ENCODE results near the gene VSIG2.
"Not testable (repeated sequence)": the region's sequence is repeated elsewhere in the genome, so short reads cannot be mapped to it uniquely, and the experiment has no call there.

VSIG2 gene, protein sequence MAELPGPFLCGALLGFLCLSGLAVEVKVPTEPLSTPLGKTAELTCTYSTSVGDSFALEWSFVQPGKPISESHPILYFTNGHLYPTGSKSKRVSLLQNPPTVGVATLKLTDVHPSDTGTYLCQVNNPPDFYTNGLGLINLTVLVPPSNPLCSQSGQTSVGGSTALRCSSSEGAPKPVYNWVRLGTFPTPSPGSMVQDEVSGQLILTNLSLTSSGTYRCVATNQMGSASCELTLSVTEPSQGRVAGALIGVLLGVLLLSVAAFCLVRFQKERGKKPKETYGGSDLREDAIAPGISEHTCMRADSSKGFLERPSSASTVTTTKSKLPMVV

DNA sequence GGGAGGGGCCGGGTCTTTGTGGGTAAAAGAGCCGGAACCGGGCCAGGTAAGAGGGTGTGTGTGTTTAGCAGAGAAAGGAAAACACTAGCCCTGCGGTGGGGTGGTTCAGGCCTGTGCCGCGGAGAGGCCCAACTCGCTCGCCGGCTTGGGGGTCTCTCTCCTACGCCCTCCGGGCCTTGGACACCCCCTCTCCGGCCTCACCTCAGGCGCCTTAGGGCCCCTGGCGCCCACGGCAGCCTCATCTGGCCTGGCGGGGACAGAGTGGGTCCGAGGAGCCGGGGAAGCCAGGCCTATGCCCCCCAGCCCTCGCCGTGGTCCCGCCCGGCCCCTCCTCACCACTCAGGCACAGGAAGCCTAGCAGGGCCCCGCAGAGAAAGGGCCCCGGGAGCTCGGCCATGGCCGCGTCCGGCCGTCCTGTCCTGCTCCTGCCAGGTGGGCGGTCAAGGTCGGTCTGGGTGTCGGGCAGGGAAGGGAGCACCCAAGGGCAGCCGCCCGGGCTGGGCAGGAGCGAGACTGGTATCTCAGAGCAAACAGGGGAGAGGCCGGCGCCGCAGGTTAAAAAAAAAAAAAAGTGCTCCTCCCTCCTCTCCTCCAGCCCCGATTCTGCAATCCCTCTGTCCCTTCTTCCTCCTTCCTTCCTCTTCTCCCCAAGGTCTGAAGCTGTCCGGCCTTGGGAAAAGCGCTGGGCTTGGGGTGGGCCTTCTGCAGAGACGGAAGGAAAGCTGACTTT lies at the start of gene VSIG2:
Gene VSIG2 (minus strand): TSS at position 515 of the 730 bp plus-strand sequence. CDS start 118 bp downstream, at position 397.
- FAIRE-seq, result no peak

DNA sequence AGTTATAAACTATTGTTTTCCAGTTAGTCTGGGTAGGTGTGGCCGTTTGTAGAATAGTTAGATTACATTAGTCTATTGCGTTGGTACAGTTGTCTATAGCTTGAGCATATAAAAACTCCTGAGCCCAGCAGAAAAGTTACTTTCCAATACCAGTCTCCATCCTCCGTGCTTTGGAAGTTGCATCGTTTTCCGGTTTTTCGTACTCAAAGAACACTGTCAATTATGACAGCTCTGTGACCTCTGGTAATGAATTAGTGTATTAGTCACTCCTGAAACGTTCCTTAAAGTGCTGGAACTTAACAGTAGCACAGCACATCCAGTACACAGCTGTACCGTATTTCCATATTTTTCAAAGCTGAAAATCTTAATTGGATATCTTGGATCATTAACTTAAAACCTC lies 49.0 kb upstream of the VSIG2 start:
- FAIRE-seq, result no peak

DNA sequence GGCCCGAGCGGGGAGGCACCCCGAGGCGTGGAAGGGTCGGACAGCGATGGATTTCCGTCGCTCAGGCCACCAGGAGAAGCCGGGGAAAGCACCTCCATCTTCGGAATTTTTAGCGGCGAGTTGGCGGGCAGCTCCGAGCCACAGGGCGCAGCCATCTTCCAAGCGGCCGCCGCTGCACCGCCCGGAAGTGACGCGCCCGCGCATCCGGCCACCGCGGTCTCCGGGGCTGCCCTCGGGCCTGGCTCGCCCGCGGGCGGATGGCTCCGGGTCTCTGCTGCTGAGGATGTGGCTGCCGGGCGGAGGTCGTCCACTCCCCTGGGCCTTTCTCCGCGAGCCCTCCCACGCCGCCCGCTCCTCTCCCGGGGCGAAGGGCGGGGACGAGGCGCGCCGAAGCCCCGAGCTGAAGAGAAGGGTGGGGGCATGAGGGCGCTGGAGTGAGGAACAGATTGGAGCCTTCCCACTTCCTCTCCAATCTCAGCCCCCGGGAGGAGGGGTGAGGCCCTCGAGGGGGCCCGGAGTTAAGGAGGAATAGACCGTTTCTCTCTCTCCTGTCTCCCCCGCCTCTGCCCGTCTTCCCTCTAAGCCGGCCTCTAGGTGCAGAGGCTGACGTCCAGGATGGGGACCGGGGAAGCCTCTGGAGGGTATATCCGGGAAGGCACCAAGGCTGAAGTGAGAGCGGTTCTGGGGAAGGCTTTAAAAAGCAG lies 48.3 kb upstream of the VSIG2 start, which contains the start of gene MSANTD2:
Gene MSANTD2 (minus strand): TSS at position 181 of the 704 bp plus-strand sequence. CDS start 26 bp downstream, at position 155.
- no peak for FAIRE-seq

DNA sequence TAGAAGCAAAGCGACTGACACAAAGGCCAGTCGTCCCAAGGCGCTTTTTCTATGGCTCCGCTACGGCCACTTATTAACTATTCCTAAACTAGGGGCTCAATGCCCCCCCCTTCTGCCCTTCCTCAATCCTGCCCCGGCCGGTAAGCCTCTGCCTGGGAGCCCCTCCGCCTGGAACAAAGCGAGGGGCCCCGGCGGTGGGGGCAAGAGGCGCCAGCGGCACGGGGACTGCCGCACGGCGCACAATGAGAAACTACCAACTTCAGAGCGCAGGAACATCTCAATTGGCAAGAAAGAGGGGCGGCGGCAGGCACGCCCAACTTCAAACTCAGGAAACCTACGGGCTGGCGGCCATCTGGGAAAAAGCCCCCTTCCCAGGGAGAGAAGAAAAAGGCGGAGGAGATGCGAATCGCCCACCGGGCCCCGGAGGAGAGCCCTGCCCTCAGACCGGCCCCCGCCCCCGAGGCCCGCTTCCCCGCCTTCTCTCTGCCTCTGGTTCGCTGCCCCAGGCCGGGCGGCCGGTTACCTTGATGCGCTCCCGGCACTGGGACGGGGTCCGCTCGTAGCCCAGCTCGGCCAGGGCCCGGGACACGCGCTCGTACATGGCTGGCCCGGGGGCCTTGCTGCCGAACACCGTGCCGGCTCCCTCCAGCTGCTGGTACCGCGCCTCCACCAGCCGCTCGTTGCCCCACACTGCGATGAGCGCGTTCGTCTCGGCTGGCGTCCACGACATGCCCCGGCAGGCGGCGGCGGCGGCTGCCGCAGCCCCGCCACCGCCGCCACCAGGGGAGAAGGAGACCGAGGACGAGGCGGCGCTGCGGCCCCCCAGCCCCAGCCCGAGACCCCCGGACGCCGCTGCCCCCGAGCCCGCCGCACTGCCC lies 47.5 kb upstream of the VSIG2 start:
- no peak for FAIRE-seq

DNA sequence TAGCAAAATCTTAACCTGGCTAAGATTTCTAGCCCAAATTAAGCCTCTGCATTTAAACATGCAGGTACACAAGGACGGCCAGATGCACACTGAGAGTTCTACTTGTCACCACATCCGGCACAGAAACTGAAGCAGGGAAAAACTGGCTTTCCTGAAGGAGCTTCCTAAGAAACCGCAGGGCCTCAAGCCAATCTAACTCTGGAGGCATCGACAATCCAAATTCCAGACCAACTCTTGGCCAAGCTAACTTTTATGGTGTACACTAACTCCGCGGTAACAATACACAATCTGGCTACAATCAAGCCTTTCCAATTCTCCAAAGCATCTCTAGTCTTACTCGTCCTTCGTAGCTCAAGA lies 46.9 kb upstream of the VSIG2 start:
- no peak for FAIRE-seq

DNA sequence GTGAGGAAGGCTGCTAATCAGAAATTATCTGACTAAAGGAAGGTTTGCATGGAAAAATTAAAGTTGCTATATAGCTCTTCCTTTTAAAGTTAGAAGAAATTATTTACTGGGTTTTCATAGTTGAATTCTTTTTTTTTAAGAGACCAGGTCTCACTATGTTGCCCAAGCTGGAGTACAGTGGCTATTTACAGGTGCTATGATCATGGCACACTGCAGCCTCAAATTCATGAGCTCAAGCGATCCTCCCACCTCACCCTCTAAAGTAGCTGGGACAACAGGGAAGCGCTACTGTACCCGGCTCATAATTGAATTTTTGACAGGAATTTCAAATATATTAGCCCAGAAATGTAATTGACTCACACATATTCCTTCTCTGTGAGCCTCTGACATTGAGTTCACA lies 44.3 kb upstream of the VSIG2 start:
- FAIRE-seq, result no peak

DNA sequence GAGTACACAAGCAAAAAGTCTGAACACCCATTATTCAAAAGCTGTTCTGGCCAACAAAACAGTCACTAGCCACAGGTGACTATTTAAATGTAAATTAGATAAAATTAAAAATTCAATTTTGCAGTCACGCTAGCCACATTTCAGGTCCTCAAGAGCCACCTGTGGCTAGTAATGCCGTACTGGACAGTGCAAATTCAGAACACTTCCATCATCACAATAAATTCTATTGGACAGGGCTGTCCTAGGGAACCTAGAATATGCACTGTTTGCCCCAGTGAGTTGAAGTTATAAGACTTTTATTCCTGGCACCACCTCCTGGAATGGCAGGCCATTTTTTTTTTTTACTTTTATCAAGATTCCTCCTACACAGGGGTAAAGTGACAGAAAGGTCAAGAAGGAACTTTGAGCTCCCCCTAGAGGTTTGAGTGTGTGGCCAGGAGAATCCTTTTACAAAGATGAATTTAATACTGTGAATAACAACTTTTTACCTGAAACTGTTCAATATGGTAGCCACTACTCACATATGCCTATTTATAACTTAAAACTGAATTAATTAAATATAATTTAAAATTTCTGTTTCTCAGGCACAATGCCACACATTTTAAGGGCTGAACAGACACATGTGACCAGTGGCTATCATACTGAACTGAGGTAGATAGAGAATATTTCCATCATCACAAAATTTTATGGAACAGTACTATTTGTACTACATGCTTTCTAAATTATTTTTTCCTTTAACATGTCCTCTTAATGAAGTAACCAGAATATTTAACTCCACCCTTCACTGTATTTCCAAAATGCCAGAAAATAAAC lies 41.6 kb upstream of the VSIG2 start:
- no peak for FAIRE-seq

DNA sequence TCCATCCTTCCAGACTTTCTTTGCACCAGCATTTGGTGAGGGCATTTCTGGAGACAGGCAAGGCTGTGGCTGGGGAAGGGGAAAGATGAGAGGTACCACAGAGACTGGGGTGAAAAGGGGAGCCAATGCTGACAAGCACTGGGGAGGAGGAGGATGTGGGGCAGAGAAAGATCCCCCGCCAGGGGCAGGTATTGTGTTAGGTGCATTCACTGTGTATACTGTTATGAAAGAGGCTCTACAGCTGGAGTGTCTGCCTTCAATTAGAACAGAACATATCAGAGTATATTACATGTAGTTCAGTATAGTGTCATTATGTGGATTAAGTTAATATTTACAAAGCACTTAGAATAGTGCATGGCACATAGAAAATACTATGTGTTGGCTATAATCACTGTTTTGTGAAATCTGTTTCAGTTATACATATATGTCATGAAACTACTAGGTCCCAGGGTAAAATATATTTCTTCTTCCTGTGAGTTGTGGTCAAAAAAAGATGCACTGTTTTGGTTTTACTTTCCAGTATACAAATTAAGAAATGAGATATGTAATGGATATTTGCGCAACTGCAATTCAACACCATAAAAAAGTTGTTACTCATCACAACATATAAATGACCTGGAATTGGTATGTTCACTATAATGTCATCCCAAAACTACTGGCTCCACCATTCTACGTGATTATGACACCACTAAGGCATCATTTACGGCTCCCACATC lies 39.7 kb upstream of the VSIG2 start:
- no peak for FAIRE-seq

DNA sequence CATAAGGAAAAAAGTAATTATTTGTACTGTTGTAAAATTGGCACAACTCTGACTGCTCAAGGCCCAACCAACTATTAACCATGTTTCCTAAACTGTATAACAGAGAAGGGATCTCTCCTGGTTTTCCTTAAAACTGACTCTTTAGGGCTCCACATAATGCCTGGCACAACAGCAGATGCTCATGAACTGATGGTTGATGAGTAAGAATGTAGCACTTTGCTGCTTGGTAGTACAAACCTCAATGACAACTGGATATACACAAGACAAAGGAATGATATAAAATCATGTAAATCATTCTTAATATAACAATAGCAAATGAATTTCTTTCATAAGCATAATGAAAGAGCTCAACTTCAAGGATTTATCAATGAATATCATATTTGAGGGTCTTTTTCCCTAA lies 36.5 kb upstream of the VSIG2 start:
- FAIRE-seq, result no peak

DNA sequence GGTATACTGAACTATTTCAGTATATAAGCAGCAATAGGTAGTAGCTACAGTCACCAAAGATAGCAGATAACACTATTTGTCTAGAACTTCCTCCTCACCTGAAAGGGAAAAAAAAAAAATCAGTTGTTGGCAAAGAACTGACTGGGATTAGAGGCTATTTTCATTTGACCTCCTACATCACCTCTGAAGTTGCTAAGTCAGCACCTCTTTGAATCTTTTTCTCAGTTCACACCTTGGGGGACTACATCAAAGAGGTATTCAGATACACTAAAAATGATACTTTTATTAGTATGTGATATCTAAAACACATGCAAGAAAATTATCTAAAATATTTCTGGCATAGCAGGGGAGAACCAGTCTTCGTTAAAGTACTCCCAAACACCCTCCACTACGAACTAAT lies 32.0 kb upstream of the VSIG2 start:
- no peak for FAIRE-seq

DNA sequence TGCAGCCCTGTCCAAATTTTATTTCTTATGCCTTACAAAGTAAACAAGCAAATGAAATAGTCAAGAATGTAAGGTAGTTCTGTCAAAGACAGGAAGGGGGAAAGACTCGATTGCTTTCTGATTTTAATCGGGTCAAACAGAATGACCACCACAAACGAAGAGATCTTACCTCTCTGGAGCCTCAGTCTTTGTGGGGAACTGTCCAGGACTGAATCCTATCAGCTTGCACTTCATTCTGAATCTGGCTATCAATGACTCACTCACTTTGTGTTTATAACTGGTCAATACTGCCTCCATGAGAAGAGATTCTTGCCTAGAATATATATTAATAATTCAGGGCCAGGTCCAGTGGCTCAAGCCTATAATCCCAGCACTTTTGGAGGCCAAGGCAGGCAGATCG lies 30.9 kb upstream of the VSIG2 start:
- FAIRE-seq, result no peak

DNA sequence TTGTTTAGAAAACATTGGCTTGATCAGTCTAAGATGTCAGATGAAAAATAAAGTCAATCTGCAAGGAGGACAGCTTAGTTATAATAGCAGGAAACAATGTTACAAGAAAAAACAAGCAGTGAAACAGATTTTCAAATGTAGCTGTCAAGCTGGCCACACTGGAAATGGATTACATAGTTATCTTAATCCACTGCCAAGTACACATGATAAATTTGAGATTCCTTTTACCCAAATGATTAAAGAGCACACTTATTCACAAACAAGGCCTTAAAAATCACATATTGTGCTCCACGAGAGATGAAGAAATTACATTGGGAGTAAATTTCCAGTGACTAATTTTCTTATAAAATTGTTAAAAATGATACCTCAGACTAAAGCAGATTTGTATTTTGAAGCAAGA lies 27.5 kb upstream of the VSIG2 start:
- FAIRE-seq, result no peak

DNA sequence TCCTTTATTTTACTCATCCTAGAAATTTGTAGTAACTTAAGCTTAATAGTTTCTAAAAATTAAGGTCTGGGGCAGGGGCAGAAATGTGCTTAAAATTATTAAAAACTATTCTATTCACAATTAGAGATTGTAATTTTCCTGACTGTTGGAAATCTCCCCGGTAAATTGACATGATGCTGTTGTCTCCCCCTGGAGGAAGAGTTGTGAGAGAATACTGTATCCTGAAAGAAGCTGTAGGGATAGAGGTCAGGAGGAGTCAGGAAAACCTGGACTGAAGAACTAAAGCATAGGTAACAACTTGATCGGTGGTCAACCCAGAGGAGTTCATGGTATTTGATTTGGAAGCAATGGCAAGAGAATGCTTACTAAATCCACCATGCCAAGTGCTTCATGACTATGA lies 26.2 kb upstream of the VSIG2 start:
- FAIRE-seq, result no peak

DNA sequence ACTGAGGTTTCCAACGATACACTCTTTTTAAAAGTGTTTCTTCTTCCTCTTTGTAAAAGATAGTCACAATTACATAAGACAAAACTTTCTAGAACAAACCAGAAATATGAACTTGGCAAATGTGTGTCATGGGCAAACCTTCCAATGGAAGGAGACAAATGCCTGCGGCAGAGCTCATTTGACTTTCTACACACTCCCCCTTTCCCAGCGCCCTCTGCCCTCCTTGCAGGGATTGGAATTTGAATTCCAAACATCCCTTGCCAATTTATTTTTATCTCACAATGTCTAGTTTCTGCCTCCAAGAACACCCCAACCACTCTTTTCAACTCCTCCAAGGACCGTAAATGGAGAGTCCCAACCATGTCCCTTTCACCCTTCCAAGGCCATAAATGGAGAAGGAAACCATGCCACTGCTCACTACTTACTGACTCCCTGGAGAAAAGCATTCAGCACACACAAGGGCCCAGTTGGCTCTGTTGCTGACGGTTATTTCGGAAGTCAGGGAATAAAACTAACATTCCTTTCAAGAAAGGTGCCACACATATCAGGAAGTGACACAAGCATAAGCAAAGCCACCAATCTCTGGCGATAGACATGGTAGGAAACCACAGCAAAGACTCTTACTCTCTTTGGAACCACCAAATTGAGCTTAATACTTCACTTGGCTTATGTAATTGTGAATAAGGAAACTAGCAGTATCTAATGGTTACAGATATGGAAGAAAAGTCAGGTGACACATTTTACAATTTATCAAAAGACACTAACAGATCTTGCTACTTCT lies 25.0 kb upstream of the VSIG2 start:
- FAIRE-seq, result no peak

DNA sequence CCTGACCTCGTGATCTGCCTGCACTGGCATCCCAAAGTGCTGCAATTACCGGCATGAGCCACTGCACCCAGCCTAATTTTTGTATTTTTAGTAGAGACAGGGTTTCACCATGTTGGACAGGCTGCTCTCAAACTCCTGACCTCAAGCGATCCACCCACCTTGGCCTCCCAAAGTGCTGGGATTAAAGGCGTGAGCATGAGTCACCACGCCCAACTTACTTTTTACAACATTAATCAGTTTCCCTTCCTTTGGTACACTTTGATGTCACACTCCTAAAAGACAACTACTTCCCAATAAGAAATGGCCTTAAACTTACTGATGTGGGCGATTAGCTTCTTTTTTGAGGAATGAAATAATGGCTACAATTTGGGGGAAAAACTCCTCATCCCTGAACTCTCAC lies 18.9 kb upstream of the VSIG2 start:
- not testable (repeated sequence) for FAIRE-seq

DNA sequence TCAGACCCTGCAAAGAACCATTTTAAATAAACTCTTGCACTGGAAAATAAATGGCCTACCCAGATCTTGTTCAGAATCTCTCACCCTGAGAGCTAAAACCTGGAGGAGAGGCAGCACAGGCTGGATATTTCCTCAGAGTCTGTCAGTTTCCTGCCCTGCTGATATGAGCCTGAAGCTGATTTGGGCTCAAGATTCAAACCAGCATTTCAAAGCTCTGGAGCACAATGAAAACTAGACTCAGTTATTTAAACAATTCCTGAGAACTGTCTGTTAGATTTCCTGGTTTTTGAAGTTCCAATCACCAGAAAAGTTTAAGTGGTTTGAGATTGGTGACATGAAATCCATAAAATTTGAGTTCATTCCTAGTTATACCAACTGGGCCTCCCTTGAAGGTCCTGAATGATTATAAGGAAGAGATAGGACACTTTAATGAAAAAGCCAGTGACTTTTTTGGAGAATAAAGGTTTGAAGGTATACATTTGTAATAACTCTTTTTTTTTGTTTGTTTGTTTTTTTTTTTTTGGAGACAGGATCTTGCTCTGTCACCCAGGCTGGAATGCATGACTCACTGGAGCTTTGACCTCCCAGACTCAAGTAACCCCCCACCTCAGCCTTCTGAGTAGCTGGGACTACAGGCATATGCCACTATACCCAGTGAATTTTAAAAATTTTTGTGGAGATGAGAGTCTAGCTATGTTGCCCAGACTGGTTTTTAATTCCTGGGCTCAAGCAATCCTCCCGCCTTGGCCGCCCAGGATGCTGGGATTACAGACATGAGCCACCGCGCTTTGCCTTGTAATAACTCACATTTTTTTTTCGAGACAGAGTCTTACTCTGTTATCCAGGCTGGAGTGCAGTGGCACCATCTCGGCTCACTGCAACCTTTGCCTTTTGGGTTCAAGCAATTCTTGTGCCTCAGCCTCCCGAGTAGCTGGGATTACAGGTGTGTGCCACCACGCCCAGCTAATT lies 18.0 kb upstream of the VSIG2 start:
- FAIRE-seq, result no peak

DNA sequence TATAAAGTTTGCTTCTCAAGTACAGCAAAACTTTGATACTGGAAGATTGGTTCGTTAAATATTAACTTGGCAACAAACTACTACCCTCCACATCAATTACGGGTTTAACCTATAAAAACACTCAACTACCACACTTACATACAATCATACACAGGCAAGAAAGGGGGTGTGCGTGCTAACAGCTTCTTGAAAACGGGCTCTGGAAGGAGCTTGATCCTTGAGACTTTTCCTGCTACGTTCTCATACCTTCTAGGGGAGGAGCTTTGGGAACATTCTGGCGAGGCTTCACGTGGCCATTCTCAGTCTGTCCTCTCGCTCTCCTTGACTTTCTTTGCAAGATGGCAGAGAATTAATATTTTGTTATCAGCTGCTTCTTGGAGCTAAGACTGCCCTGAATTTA lies 16.9 kb upstream of the VSIG2 start:
- no peak for FAIRE-seq

DNA sequence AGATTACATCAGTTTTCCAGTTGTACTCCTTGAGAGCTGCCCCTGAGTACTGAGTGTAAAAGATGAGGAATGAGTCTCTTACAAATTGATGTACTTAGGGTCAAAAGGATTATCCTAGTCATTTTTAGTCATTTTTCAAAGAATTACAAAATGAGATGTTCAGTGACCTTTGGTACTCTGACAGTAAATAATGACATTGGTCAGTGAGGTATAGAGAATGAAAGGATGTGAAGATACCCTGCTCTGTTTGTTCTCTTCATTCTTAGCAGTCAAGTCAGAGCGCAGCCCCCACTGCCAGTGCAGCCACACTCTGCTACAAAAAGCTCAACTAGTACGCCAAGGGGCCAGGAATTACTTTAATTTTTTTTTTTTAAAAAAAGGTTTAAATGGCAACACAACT lies 14.1 kb upstream of the VSIG2 start:
- no peak for FAIRE-seq
